Esophagus squamous epithelium (tissue), 5 donors: ENCODE results near the gene CD244. TPM values are rescaled to one million over a fixed set of nuclear protein-coding genes. Genes with fewer than 3 reads are reported as not detected.

Source experiments
- DNase-seq: peaks from one replicate; lab custom pipeline; 2025; lab: John Stamatoyannopoulos, UW
- H3K27ac ChIP-seq, 4 donors: fragments of 200-600 bp; sonication (generic); one replicate each; pipeline ENCODE4 v1.5.1; 2016 to 2019; ENCODE audit warnings: mild to moderate bottlenecking in 1 of 4
- H3K27me3 ChIP-seq, 4 donors: fragments of 200-600 bp; sonication (generic); 1 replicate in 3 of 4; 2 replicates in 1 of 4; pipeline versions ENCODE4 v1.5.1 to v1.6.0; 2017 to 2021; ENCODE audit warnings: antibody characterized with exemption in 1 of 4
- H3K36me3 ChIP-seq, 3 donors: fragments of 200-600 bp; sonication (generic); one replicate each; pipeline ENCODE4 v1.5.1; 2016 to 2019
- H3K4me1 ChIP-seq, 3 donors: fragments of 200-600 bp; sonication (generic); one replicate each; pipeline ENCODE4 v1.5.1; 2017 to 2019
- H3K4me3 ChIP-seq, 4 donors: fragments of 200-600 bp; sonication (generic); 1 replicate in 3 of 4; 2 replicates in 1 of 4; pipeline ENCODE4 v1.5.1; 2016 to 2019; ENCODE audit warnings: mild to moderate bottlenecking in 2 of 4, moderate library complexity in 1 of 4
- H3K9me3 ChIP-seq, 3 donors: fragments of 200-600 bp; sonication (generic); one replicate each; pipeline ENCODE4 v1.5.1; 2016 to 2019
- POLR2A ChIP-seq, 4 donors: fragments of 450-650 bp; IDR thresholded peaks; one replicate each; pipeline ENCODE4 v1.6.1; 2017; ENCODE audit warnings: antibody characterized with exemption in 4 of 4, mild to moderate bottlenecking in 4 of 4, moderate library complexity in 3 of 4
- WGBS, 2 donors: methylation state at CpG; one replicate each; pipeline ENCODE4 v1.1.5; 2018; 5-methylcytosine and 5-hydroxymethylcytosine counted together
- intact Hi-C: fragments of 100-400 bp; cut with DNase I; formaldehyde crosslinking; loops from one replicate; pipeline ENCODE4 v1.15.0; 2022
- total RNA-seq, 4 donors: library from RNA; depleted of rRNA; stranded (reverse); fragments of >200 nt; gene quantifications; one replicate each; pipeline ENCODE4 v1.1.0, GENCODE V29; 2016
- TF ChIP-seq, protein P1 (sequence below), 6 experiments: fragments of 450-650 bp in 4 of 6; fragments of 200-600 bp in 2 of 6; sonication (generic) in 2 of 6; IDR thresholded peaks; one replicate each; pipeline ENCODE4 v1.5.1; 2016 to 2019; ENCODE audit warnings: antibody characterized with exemption in 6 of 6, mild to moderate bottlenecking in 4 of 6, moderate library complexity in 4 of 6
- donor health status: DM: yes; HTN: yes; CAD: no.

CD244 gene
- total RNA-seq, 4 donors from 2014 or later: 0.18 to 1.7 (median 0.56) TPM

- no peak for TF ChIP-seq POLR2A (IDR thresholded peaks at IDR 0.05)
- TF ChIP-seq, protein P1, sequence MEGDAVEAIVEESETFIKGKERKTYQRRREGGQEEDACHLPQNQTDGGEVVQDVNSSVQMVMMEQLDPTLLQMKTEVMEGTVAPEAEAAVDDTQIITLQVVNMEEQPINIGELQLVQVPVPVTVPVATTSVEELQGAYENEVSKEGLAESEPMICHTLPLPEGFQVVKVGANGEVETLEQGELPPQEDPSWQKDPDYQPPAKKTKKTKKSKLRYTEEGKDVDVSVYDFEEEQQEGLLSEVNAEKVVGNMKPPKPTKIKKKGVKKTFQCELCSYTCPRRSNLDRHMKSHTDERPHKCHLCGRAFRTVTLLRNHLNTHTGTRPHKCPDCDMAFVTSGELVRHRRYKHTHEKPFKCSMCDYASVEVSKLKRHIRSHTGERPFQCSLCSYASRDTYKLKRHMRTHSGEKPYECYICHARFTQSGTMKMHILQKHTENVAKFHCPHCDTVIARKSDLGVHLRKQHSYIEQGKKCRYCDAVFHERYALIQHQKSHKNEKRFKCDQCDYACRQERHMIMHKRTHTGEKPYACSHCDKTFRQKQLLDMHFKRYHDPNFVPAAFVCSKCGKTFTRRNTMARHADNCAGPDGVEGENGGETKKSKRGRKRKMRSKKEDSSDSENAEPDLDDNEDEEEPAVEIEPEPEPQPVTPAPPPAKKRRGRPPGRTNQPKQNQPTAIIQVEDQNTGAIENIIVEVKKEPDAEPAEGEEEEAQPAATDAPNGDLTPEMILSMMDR (IDR thresholded peaks at IDR 0.05): no peak
- WGBS, 2 donors: no CpG with 5 or more reads among the region's 2 CpGs
- no peak overlapping the region for H3K27ac ChIP-seq
Observed at GRCh38 chr1:160807738-160808137, 54.9 kb downstream of the CD244 start.

GRCh38 chr1:160807247-160807646 lies 55.4 kb downstream of the CD244 start:
- Histone ChIP-seq H3K9me3 (peaks cover 0 to 14% (median 11%) of the 10 kb centered on the region in 3 donors), H3K27ac (no peak overlapping the region), H3K4me1 (no peaks in the 10 kb centered on the region), H3K36me3 (no peaks in the 10 kb centered on the region), H3K4me3 (no peak overlapping the region), H3K27me3 (no peaks in the 10 kb centered on the region)
- TF ChIP-seq, protein P1 (IDR thresholded peaks at IDR 0.05): no peak
- no peak for TF ChIP-seq POLR2A (IDR thresholded peaks at IDR 0.05)
- intact Hi-C loops: no loop called here
- DNase-seq: no peak
- 71 to 75% methylated on average over 2 to 3 of the region's 3 CpGs for WGBS, 2 donors

More at GRCh38 chr1:160807738-160808137, 54.9 kb downstream of the CD244 start:
- DNase-seq: no peak
- Histone ChIP-seq H3K4me1 (no peaks in the 10 kb centered on the region), H3K36me3 (no peaks in the 10 kb centered on the region), H3K9me3 (peaks cover 0 to 14% (median 11%) of the 10 kb centered on the region in 3 donors), H3K27me3 (no peaks in the 10 kb centered on the region), H3K4me3 (no peak overlapping the region)
- intact Hi-C loops: no loop called here

GRCh38 chr1:160806784-160807183 lies 55.9 kb downstream of the CD244 start:
- no peak for DNase-seq
- Histone ChIP-seq H3K4me3 (no peak overlapping the region), H3K36me3 (no peaks in the 10 kb centered on the region), H3K9me3 (peaks cover 0 to 14% (median 11%) of the 10 kb centered on the region in 3 donors), H3K27me3 (no peaks in the 10 kb centered on the region), H3K27ac (no peak overlapping the region), H3K4me1 (no peaks in the 10 kb centered on the region)
- intact Hi-C loops: no loop called here
- no peak for TF ChIP-seq POLR2A (IDR thresholded peaks at IDR 0.05)
- TF ChIP-seq, protein P1 (IDR thresholded peaks at IDR 0.05): no peak

GRCh38 chr1:160806109-160806665 lies 56.5 kb downstream of the CD244 start:
- intact Hi-C loops: no loop called here
- no peak overlapping the region for H3K27ac ChIP-seq
- no peak overlapping the region for H3K4me3 ChIP-seq
- no peaks in the 10 kb centered on the region for H3K27me3 ChIP-seq
- H3K9me3 ChIP-seq: peaks cover 0 to 14% (median 11%) of the 10 kb centered on the region in 3 donors
- no peak for DNase-seq
- no peaks in the 10 kb centered on the region for H3K36me3 ChIP-seq
- TF ChIP-seq, protein P1 (IDR thresholded peaks at IDR 0.05): no peak
- TF ChIP-seq POLR2A (IDR thresholded peaks at IDR 0.05): no peak
- H3K4me1 ChIP-seq: no peaks in the 10 kb centered on the region
- 49 to 65% methylated on average over 1 of the region's 1 CpG for WGBS, 2 donors

DNA sequence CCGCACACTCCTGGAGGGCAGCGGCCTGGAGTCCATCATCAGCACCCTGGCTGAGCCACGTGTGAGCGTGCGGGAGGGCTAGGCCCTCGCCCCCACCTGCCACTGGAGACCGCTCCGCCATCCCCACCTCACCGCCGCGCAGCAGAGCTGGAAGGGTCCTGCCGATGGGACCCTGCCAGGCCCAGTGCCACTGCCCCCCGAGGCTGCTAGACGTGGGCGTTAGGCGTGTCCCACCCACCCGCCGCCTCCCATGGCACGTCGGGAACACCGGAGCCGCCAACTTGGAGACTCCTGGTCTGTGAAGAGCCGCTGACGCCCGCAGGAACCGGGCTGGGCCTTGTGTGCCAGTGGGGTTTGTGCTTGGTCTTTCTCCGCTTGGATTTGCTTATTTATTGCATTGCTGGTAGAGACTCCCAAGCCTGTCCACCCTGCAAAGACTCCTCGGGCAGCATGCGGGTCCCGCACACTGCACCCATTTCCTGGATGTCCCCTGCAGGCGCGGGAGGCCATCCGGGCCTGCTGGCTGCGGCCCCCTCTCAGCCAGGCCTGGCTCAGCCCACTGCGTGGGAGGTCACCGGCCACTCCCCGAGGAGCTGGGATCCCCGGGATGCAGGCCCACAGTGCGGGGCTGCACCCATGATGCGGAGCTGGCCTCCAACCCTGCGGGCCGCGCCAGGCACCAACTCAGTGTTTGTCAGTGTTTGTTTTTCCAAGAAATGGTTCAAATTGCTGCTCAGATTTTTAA lies 60.7 kb downstream of the CD244 start:
- peaks cover 0 to 5% (median 3%) of the 10 kb centered on the region in 3 donors for H3K9me3 ChIP-seq
- no peak for DNase-seq
- intact Hi-C loops: no loop called here
- H3K27me3 ChIP-seq: no peaks in the 10 kb centered on the region
- no peak overlapping the region for H3K4me3 ChIP-seq
- WGBS, 2 donors: 96% methylated on average over 13 to 15 of the region's 43 CpGs
- TF ChIP-seq, protein P1 (IDR thresholded peaks at IDR 0.05): no peak
- no peak for TF ChIP-seq POLR2A (IDR thresholded peaks at IDR 0.05)
- H3K27ac ChIP-seq: no peak overlapping the region
- no peaks in the 10 kb centered on the region for H3K36me3 ChIP-seq
- no peaks in the 10 kb centered on the region for H3K4me1 ChIP-seq
